ENCODE results near the gene CALM3.
"Not testable (repeated sequence)": the region's sequence is repeated elsewhere in the genome, so short reads cannot be mapped to it uniquely, and the experiment has no call there.

CALM3 gene

GRCh38 chr19:46601318-46602224 lies at the start of gene CALM3:
CALM3 (plus strand) TSS chr19:46601330; CDS start chr19:46601435, 105 bp downstream.
- DNase-seq (ENCODE audit: low read depth in 2 of 2), result no peak

- no peak for DNase-seq (ENCODE audit: low read depth in 2 of 2)
Observed at GRCh38 chr19:46552891-46553290, 48.2 kb upstream of the CALM3 start.

DNA sequence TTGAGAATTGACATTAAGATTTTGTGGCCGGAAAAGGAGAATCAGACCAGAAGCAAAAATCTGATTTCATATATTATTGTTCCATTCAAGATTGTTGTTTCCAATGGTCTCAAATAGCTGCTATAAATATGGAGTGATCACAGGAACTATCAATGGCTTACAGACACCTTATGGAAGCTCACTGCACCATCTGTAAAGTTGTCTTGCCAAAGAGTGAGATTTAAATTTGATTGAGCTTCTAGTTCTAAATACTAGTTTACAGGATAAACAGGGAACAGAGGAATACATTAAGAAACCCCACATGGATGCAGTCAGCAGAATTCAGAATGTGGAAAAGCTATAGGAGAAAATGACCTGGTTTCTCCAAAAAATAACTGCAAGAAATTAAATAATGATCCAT lies 47.0 kb upstream of the CALM3 start:
- DNase-seq (ENCODE audit: low read depth in 2 of 2), result no peak

GRCh38 chr19:46555628-46556280 lies 45.4 kb upstream of the CALM3 start:
- DNase-seq (ENCODE audit: low read depth in 2 of 2), result no peak

DNA sequence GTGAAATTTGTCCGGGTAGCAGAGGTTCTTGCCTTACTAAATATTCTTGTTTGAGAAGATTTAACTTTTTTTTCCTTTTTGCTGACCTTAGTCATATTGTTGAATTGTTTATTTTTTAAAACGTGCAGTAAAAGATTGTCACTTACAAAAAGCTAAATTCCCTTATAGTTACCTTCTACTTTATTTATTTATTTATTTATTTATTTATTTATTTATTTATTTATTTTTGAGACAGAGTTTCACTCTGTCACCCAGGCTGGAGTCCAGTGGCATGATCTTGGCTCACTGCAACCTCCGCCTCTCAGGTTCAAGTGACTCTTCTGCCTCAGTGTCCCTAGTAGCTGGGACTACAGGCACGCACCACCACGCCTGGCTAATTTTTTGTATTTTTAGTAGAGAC lies 44.7 kb upstream of the CALM3 start:
- not testable (repeated sequence) for DNase-seq (ENCODE audit: low read depth in 2 of 2)

DNA sequence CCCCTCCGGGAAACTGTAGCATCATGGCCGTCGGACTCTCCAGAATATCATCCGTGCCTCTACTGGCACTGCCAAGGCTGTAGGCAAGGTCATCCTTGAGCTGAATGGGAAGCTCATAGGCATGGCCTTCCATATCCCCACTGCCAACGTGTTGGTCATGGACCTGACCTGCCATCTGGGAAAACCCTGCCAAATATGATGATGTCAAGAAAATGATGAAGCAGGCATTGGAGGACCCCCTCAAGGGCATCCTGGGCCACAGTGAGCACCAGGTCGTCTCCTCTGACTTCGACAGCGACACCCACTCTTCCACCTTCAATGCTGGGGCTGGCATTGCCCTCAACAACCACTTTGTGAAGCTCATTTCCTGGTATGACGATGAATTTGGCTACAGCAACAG lies 41.9 kb upstream of the CALM3 start:
- no peak for DNase-seq (ENCODE audit: low read depth in 2 of 2)

- DNase-seq (ENCODE audit: low read depth in 2 of 2), result not testable (repeated sequence)
Observed at GRCh38 chr19:46559675-46560074, 41.5 kb upstream of the CALM3 start.

GRCh38 chr19:46564701-46565100 lies 36.4 kb upstream of the CALM3 start:
- DNase-seq (ENCODE audit: low read depth in 2 of 2), result no peak

DNA sequence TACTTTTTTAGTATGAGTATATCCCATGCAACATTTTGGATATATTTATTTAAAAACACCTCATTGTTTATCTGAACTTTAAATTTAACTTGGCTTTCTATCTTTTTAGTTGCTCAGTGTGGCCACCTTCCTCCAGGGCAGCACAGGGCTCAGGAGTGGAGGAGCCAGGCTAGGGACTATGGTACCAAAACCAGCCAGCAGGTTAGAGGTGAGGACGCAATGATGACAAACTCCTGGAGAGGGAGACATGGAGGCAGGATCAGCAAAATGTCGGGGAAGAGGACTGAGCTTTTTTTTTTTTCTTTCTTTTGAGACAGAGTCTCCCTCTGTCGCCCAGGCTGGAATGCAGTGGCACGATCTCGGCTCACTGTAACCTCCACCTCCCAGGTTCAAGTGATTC lies 29.6 kb upstream of the CALM3 start:
- DNase-seq (ENCODE audit: low read depth in 2 of 2), result no peak

DNA sequence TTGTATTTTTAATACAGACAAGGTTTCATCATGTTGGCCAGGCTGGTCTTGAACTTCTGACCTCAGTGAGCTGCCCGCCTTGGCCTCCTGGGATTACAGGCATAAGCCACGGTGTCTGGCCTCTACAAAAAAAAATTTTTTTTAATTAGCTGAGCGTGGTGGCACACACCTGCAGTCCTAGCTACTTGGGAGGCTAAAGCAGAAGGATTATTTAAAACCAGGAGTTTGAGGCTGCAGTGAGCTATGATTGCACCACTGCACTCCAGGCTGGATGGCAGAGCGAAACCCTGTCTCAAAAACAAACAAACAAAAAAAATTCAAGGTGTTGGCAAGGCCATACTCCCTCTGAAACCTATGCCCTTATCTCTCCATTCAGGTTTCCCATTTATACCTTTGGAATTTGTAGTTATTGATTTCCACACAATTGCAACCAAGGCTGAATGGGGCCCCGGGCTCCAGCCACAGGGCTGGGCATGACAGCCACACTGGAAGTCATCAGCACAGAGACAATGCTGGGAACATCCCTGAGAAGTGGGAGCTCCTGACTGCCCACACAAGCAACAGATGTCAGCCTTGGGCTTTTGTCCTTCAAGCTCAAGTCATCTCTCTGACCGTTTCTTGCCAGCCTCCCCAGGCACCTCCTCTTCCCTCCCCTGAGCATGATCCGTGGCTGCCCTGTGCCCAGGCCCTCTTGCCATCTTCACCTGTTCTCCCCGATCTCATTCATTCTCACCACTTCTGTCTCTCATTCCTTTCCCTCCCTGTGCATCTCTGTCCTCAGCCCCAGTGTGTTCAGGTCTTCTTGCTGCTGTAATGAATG lies 27.2 kb upstream of the CALM3 start:
- no peak for DNase-seq (ENCODE audit: low read depth in 2 of 2)

- peak; percentile 6 to 38 for DNase-seq (ENCODE audit: low read depth in 2 of 2)
Observed at GRCh38 chr19:46574533-46574932, 26.6 kb upstream of the CALM3 start.

DNA sequence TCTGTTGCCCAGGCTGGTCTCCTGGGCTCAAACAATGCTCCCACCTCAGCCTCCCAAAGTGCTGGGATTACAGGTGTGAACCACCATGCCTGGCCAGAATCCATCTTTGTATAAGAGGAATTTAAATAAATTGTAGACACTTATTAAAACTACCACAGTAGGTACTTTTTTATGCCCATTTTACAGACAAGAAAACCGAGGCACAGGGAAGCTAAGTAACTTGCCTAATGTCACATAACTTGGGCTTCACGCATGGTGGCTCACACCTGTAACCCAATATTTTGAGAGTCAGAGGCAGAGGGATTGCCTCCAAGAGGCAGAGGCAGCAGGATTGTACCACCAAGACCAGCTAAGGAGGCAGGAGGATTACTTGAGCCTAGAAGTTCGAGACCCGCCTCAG lies 22.7 kb upstream of the CALM3 start:
- no peak for DNase-seq (ENCODE audit: low read depth in 2 of 2)

DNA sequence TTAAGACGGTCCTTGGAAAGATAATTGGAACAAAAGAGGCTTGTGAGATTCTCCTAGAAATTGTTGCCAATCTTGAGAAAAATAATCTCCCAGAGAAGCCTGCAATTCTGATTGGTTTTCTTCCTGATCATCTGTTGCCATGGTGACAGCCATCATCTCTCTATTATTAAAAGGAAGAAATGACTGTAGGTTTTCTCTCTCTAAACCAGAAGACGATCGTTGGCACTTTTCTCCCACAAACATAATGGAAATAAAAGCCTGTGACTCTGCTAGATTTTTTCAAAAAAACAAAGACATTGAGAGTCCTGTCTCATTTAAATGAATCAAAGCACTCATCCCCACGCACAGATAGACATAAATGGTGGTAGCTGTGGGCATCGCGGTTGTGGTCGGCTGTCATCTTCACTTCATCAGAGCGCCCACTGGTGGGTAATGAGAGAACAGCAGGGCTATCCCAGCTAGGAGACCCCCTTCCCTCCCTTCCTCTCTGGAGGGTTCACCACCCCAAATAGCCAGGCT lies 21.7 kb upstream of the CALM3 start:
- peak; percentile 48 to 56 for DNase-seq (ENCODE audit: low read depth in 2 of 2)

DNA sequence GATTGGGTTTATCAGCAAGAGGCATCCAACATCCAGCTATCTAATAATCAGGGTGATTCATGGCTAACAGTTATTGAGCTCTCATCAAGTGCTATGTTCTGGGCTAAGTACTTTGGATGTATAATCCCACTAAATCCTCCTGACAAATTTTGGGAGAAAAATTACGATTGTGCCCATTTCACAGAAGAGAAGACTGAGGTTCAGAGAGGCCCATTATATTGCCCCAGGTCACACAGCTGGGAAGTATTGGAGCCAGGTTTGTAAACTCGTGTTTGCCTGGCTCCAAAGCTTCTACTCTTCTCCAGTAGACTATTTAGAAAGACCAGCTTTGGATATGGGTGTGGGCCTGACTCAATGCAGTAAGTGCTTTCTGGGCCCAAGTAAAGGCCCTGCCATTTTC lies 20.9 kb upstream of the CALM3 start:
- DNase-seq (ENCODE audit: low read depth in 2 of 2), result no peak

DNA sequence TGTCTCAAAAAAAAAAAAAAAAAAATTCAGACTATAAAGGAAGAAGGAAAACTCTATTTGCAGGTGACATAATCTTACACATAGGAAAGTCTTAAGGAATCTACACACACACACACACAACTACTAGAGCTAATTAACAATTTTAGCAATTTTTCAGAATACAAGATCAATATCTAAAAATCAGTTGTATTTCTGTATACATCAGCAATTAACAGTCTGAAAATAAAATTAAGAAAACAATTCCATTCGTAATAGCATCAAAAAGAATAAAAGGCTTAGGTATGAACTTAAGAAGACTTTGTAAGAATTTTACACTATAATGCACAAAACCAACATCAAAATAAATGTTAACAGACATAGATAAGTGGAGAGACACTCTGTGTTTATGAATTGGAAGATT lies 15.6 kb upstream of the CALM3 start:
- no peak for DNase-seq (ENCODE audit: low read depth in 2 of 2)

DNA sequence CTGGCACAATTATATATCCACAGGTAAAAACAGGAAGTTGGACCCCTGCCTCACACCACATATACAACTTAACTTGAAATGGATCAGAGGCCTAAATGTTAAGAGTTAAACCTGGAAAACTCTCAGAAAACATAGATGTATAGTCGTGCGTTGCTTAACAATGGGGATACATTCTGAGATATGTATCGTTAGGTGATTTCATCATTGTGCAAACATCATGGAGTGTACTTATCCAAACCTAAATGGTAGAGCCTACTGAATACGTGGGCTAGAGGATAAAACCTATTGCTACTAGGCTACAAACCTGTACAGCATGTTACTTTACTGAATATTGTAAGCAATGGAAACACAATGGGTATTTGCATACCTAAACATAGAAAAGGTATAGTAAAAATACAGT lies 14.8 kb upstream of the CALM3 start:
- no peak for DNase-seq (ENCODE audit: low read depth in 2 of 2)

GRCh38 chr19:46587861-46588260 lies 13.3 kb upstream of the CALM3 start:
- DNase-seq (ENCODE audit: low read depth in 2 of 2), result no peak

DNA sequence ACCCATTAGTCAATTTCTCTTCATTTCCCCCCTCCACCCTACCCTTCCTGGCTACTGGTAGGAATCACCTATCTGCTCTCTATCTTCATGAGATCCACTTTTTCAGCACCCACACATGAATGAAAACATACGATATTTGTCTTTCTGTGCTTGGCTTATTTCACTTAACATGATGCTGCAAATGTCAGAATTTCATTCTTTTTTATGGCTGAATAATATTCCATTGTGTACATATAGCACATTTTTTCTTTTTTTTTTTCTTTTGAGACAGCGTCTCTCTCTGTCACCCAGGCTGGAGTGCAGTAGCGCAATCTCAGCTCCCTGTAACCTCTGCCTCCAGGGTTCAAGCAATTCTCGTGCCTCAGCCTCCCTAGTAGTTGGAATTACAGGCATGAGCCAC lies 9.9 kb upstream of the CALM3 start:
- no peak for DNase-seq (ENCODE audit: low read depth in 2 of 2)

DNA sequence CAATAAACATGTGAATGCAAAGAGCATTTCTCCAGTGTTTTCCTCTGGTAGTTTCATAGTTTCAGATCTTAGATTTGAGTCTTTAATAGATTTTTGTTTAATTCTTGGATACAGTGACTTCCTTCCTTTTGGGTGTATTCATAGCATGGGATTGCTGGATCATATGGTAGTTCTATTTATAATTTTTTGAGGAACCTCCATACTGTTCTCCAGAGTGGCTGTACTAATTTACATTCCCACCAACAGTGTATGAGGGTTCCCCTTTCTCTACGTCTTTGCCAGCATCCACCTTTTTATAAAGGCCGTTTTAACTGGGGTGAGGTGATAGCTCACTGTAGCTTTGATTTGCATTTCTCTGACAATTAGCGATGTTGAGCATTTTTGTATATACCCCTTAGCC lies 9.3 kb upstream of the CALM3 start:
- DNase-seq (ENCODE audit: low read depth in 2 of 2), result no peak

DNA sequence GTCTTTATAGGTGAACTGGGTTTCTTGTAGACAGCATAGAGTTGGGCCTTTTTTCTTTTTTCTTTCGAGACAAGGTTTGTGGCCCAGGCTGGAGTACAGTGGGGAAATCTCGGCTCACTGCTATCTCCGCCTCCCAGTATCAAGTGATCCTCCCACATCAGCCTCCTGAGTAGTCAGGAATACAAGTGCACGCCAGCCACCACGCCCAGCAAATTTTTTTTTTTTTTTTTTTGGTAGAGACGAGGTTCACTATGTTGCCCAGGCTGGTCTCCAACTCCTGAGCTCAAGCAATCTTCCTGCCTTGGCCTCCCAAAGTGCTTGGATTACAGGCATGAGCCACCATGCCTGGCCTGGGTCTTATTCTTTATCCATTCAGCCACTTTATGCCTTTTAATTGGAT lies 5.1 kb upstream of the CALM3 start:
- DNase-seq (ENCODE audit: low read depth in 2 of 2), result no peak

- no peak for DNase-seq (ENCODE audit: low read depth in 2 of 2)
Observed at GRCh38 chr19:46598372-46598917, 2.7 kb upstream of the CALM3 start.

All from stimulated activated CD4-positive, alpha-beta T cell treated with anti-CD3 and anti-CD28 coated beads, Interleukin-4, amount 100 ng/mL, for 48 hours (primary cell).